GM21723 (cell line): ENCODE results near the gene GART.

Source experiments
- ATAC-seq: cut with Tn5 transposase; IDR thresholded peaks from one replicate; pipeline ENCODE4 v1.9.1; 2021; ENCODE audit warnings: mild to moderate bottlenecking, moderate library complexity; ENCODE audit not compliant: unreplicated experiment

GART gene

GRCh38 chr21:33554236-33554981 is 12.5 kb upstream of the GART start:
- ATAC-seq: no peak

- no peak for ATAC-seq
Observed at GRCh38 chr21:33552999-33553598, 11.2 kb upstream of the GART start.

- ATAC-seq: no peak
Observed at GRCh38 chr21:33552093-33552998, 10.4 kb upstream of the GART start.

- ATAC-seq: no peak
Observed at GRCh38 chr21:33551664-33552063, 9.7 kb upstream of the GART start.

GRCh38 chr21:33550772-33551660 is 9.1 kb upstream of the GART start:
- no peak for ATAC-seq

GRCh38 chr21:33549848-33550771 is 8.2 kb upstream of the GART start:
- ATAC-seq: no peak

GRCh38 chr21:33546086-33546485 is 4.2 kb upstream of the GART start:
- no peak for ATAC-seq

- ATAC-seq: no peak
Observed at GRCh38 chr21:33544451-33545195, 2.7 kb upstream of the GART start.

- ATAC-seq: peak; percentile 22
Observed at GRCh38 chr21:33543505-33544129, 1.7 kb upstream of the GART start.

- peak; percentile 91 for ATAC-seq
Observed at GRCh38 chr21:33542640-33543504, 955 bp upstream of the GART start, which contains the start of gene SON. TSS of gene SON (plus strand) at chr21:33543038. CDS start at chr21:33543093, 55 bp downstream.

GRCh38 chr21:33541105-33541711 is 709 bp downstream of the GART start:
- ATAC-seq: no peak

- no peak for ATAC-seq
Observed at GRCh38 chr21:33540711-33541104, 1.2 kb downstream of the GART start.

GRCh38 chr21:33539616-33540015 is 2.3 kb downstream of the GART start:
- no peak for ATAC-seq

- ATAC-seq: no peak
Observed at GRCh38 chr21:33537212-33537611, 4.7 kb downstream of the GART start.

GRCh38 chr21:33531007-33531406 is 10.9 kb downstream of the GART start:
- no peak for ATAC-seq

GRCh38 chr21:33522953-33523349 is 19.0 kb downstream of the GART start:
- no peak for ATAC-seq
